ENCODE results near the gene SLC37A1. TPM values are rescaled to one million over a fixed set of nuclear protein-coding genes. Genes with fewer than 3 reads are reported as not detected.

The SLC37A1 gene
- total RNA-seq, 1 experiment from 2014 or later, result 47.1 TPM

- Histone ChIP-seq H3K4me2 (ENCODE audit: low read depth, low read length, poor library complexity, severe bottlenecking) (no peak overlapping the region), H3K4me1 (ENCODE audit: low read length) (peaks cover 18% of the 10 kb centered on the region), H3K79me2 (ENCODE audit: low read length) (no peaks in the 10 kb centered on the region), H4K20me1 (ENCODE audit: insufficient read depth, low read depth, low read length) (no peaks in the 10 kb centered on the region), H2AFZ (ENCODE audit: low read length) (no peak overlapping the region), H3K36me3 (ENCODE audit: insufficient read depth, low read length) (0 out of 2 replicates have a peak, but pooled peaks cover 4% of the 10 kb centered on the region), H3K9me3 (ENCODE audit: low read length) (no peaks in the 10 kb centered on the region), H3K4me3 (ENCODE audit: low read length) (no peak overlapping the region), H3K9me2 (replicated peaks; ENCODE audit: insufficient read depth, low read length) (no peaks in the 10 kb centered on the region), H3K9ac (ENCODE audit: low read length) (no peak overlapping the region), H3K27ac (ENCODE audit: low read length) (no peak overlapping the region), H3K27me3 (ENCODE audit: low read length) (no peaks in the 10 kb centered on the region)
- no peak for DNase-seq
Measured at GRCh38 chr21:42541618-42542017, 28.0 kb downstream of the SLC37A1 start.

GRCh38 chr21:42542196-42542595 lies 28.5 kb downstream of the SLC37A1 start:
- DNase-seq, result no peak
- no peaks in the 10 kb centered on the region for H3K27me3 ChIP-seq (ENCODE audit: low read length)
- no peaks in the 10 kb centered on the region for H3K79me2 ChIP-seq (ENCODE audit: low read length)
- H3K4me3 ChIP-seq (ENCODE audit: low read length), result no peak overlapping the region
- 0 out of 2 replicates have a peak, but pooled peaks cover 4% of the 10 kb centered on the region for H3K36me3 ChIP-seq (ENCODE audit: insufficient read depth, low read length)
- no peaks in the 10 kb centered on the region for H4K20me1 ChIP-seq (ENCODE audit: insufficient read depth, low read depth, low read length)
- no peaks in the 10 kb centered on the region for H3K9me3 ChIP-seq (ENCODE audit: low read length)
- H3K27ac ChIP-seq (ENCODE audit: low read length), result no peak overlapping the region
- no peak overlapping the region for H3K9ac ChIP-seq (ENCODE audit: low read length)
- H3K4me2 ChIP-seq (ENCODE audit: low read depth, low read length, poor library complexity, severe bottlenecking), result no peak overlapping the region
- no peak overlapping the region for H2AFZ ChIP-seq (ENCODE audit: low read length)
- no peaks in the 10 kb centered on the region for H3K9me2 ChIP-seq (replicated peaks; ENCODE audit: insufficient read depth, low read length)
- H3K4me1 ChIP-seq (ENCODE audit: low read length), result peaks cover 12% of the 10 kb centered on the region

DNA sequence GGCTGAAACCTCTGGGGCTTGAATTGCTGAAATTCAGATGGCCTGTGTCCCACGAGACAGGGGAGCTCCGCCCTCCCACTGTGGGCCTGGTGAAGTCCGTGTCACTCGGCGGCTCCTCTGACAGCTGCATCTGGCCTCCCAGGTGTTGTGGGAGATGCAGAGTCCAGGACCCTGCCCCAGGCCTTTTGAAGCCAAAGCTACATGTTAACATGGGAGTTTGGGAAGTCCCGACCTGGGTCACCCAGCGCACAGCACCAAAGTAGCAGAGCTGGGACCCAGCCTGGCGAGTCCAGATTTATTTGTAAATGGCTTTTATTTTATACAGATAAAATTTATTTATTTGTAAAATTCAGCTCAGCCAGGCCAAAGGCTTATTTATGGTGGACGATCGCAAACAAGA lies 28.9 kb downstream of the SLC37A1 start:
- Histone ChIP-seq H3K9me3 (ENCODE audit: low read length) (no peaks in the 10 kb centered on the region), H3K4me2 (ENCODE audit: low read depth, low read length, poor library complexity, severe bottlenecking) (no peak overlapping the region), H3K9ac (ENCODE audit: low read length) (no peak overlapping the region), H3K36me3 (ENCODE audit: insufficient read depth, low read length) (0 out of 2 replicates have a peak, but pooled peaks cover 4% of the 10 kb centered on the region), H3K4me3 (ENCODE audit: low read length) (no peak overlapping the region), H3K27ac (ENCODE audit: low read length) (no peak overlapping the region), H3K79me2 (ENCODE audit: low read length) (no peaks in the 10 kb centered on the region), H3K9me2 (replicated peaks; ENCODE audit: insufficient read depth, low read length) (no peaks in the 10 kb centered on the region), H2AFZ (ENCODE audit: low read length) (no peak overlapping the region), H4K20me1 (ENCODE audit: insufficient read depth, low read depth, low read length) (no peaks in the 10 kb centered on the region), H3K4me1 (ENCODE audit: low read length) (peaks cover 8% of the 10 kb centered on the region), H3K27me3 (ENCODE audit: low read length) (no peaks in the 10 kb centered on the region)
- no peak for DNase-seq

GRCh38 chr21:42543106-42543847 lies 29.6 kb downstream of the SLC37A1 start:
- H3K27ac ChIP-seq (ENCODE audit: low read length), result no peak overlapping the region
- no peak overlapping the region for H3K4me3 ChIP-seq (ENCODE audit: low read length)
- H3K9ac ChIP-seq (ENCODE audit: low read length), result no peak overlapping the region
- DNase-seq, result no peak
- peaks cover 1% of the 10 kb centered on the region; the same call in 1 of the 2 replicates for H3K4me1 ChIP-seq (ENCODE audit: low read length)
- H2AFZ ChIP-seq (ENCODE audit: low read length), result no peak overlapping the region
- no peaks in the 10 kb centered on the region for H3K9me2 ChIP-seq (replicated peaks; ENCODE audit: insufficient read depth, low read length)
- H3K79me2 ChIP-seq (ENCODE audit: low read length), result no peaks in the 10 kb centered on the region
- no peaks in the 10 kb centered on the region for H3K9me3 ChIP-seq (ENCODE audit: low read length)
- H3K4me2 ChIP-seq (ENCODE audit: low read depth, low read length, poor library complexity, severe bottlenecking), result no peak overlapping the region
- H3K27me3 ChIP-seq (ENCODE audit: low read length), result no peaks in the 10 kb centered on the region
- H3K36me3 ChIP-seq (ENCODE audit: insufficient read depth, low read length), result peaks cover 4% of the 10 kb centered on the region; the same call in 1 of the 2 replicates
- no peaks in the 10 kb centered on the region for H4K20me1 ChIP-seq (ENCODE audit: insufficient read depth, low read depth, low read length)

GRCh38 chr21:42544544-42544943 lies 30.9 kb downstream of the SLC37A1 start:
- H3K79me2 ChIP-seq (ENCODE audit: low read length), result no peaks in the 10 kb centered on the region
- H3K4me3 ChIP-seq (ENCODE audit: low read length), result no peak overlapping the region
- H3K9me2 ChIP-seq (replicated peaks; ENCODE audit: insufficient read depth, low read length), result no peaks in the 10 kb centered on the region
- H3K4me1 ChIP-seq (ENCODE audit: low read length), result no peaks in the 10 kb centered on the region
- DNase-seq, result no peak
- H3K27ac ChIP-seq (ENCODE audit: low read length), result no peak overlapping the region
- no peak overlapping the region for H3K4me2 ChIP-seq (ENCODE audit: low read depth, low read length, poor library complexity, severe bottlenecking)
- H3K9me3 ChIP-seq (ENCODE audit: low read length), result no peaks in the 10 kb centered on the region
- H4K20me1 ChIP-seq (ENCODE audit: insufficient read depth, low read depth, low read length), result no peaks in the 10 kb centered on the region
- no peaks in the 10 kb centered on the region for H3K27me3 ChIP-seq (ENCODE audit: low read length)
- no peak overlapping the region for H2AFZ ChIP-seq (ENCODE audit: low read length)
- H3K9ac ChIP-seq (ENCODE audit: low read length), result no peak overlapping the region
- peaks cover 11% of the 10 kb centered on the region for H3K36me3 ChIP-seq (ENCODE audit: insufficient read depth, low read length)

DNA sequence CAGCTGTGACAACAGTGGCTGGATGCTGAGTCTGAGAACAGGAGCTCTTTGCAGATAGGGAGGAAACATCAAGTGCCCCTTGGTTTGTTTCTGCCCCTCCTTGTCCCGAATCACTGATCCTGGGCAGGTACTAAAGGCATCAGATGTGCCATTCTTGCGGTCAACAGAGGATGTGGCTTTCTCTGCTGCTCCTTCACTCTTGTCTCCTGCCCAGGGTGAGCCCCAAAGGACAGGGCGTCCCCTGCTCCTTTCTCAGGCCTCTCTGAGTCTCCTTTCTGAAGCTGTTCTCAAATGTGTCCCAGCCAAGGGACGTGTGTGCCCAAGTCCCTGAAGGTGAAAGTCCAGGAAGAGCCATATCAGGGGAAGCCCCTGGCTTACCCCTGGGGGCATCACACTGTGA lies 31.7 kb downstream of the SLC37A1 start:
- Histone ChIP-seq H3K27ac (ENCODE audit: low read length) (no peak overlapping the region), H3K9me3 (ENCODE audit: low read length) (no peaks in the 10 kb centered on the region), H3K4me1 (ENCODE audit: low read length) (no peaks in the 10 kb centered on the region), H3K4me2 (ENCODE audit: low read depth, low read length, poor library complexity, severe bottlenecking) (no peak overlapping the region), H3K9me2 (replicated peaks; ENCODE audit: insufficient read depth, low read length) (no peaks in the 10 kb centered on the region), H3K79me2 (ENCODE audit: low read length) (no peaks in the 10 kb centered on the region), H4K20me1 (ENCODE audit: insufficient read depth, low read depth, low read length) (no peaks in the 10 kb centered on the region), H2AFZ (ENCODE audit: low read length) (no peak overlapping the region), H3K27me3 (ENCODE audit: low read length) (no peaks in the 10 kb centered on the region), H3K36me3 (ENCODE audit: insufficient read depth, low read length) (peaks cover 11% of the 10 kb centered on the region), H3K4me3 (ENCODE audit: low read length) (no peak overlapping the region), H3K9ac (ENCODE audit: low read length) (no peak overlapping the region)
- no peak for DNase-seq

GRCh38 chr21:42545745-42546144 lies 32.1 kb downstream of the SLC37A1 start:
- no peaks in the 10 kb centered on the region for H3K4me1 ChIP-seq (ENCODE audit: low read length)
- no peak for DNase-seq
- no peaks in the 10 kb centered on the region for H3K9me3 ChIP-seq (ENCODE audit: low read length)
- no peak overlapping the region for H3K4me2 ChIP-seq (ENCODE audit: low read depth, low read length, poor library complexity, severe bottlenecking)
- no peak overlapping the region for H3K27ac ChIP-seq (ENCODE audit: low read length)
- no peaks in the 10 kb centered on the region for H3K9me2 ChIP-seq (replicated peaks; ENCODE audit: insufficient read depth, low read length)
- H2AFZ ChIP-seq (ENCODE audit: low read length), result no peak overlapping the region
- no peaks in the 10 kb centered on the region for H3K27me3 ChIP-seq (ENCODE audit: low read length)
- H3K4me3 ChIP-seq (ENCODE audit: low read length), result no peak overlapping the region
- H3K36me3 ChIP-seq (ENCODE audit: insufficient read depth, low read length), result peaks cover 14% of the 10 kb centered on the region
- no peaks in the 10 kb centered on the region for H4K20me1 ChIP-seq (ENCODE audit: insufficient read depth, low read depth, low read length)
- H3K79me2 ChIP-seq (ENCODE audit: low read length), result no peaks in the 10 kb centered on the region
- H3K9ac ChIP-seq (ENCODE audit: low read length), result no peak overlapping the region

- Histone ChIP-seq H3K9ac (ENCODE audit: low read length) (no peak overlapping the region), H3K36me3 (ENCODE audit: insufficient read depth, low read length) (peaks cover 15% of the 10 kb centered on the region)
Measured at GRCh38 chr21:42546433-42546832, 32.8 kb downstream of the SLC37A1 start.

More at GRCh38 chr21:42546433-42546832, 32.8 kb downstream of the SLC37A1 start:
- Histone ChIP-seq H3K27me3 (ENCODE audit: low read length) (no peaks in the 10 kb centered on the region), H3K9me2 (replicated peaks; ENCODE audit: insufficient read depth, low read length) (no peaks in the 10 kb centered on the region), H3K4me2 (ENCODE audit: low read depth, low read length, poor library complexity, severe bottlenecking) (no peak overlapping the region), H3K9me3 (ENCODE audit: low read length) (no peaks in the 10 kb centered on the region), H2AFZ (ENCODE audit: low read length) (no peak overlapping the region), H3K79me2 (ENCODE audit: low read length) (no peaks in the 10 kb centered on the region), H3K27ac (ENCODE audit: low read length) (no peak overlapping the region), H4K20me1 (ENCODE audit: insufficient read depth, low read depth, low read length) (no peaks in the 10 kb centered on the region), H3K4me1 (ENCODE audit: low read length) (no peaks in the 10 kb centered on the region), H3K4me3 (ENCODE audit: low read length) (no peak overlapping the region)
- no peak for DNase-seq
